Liver (tissue), 9 donors: Measurements from ENCODE around the gene FGF16. TPM values are rescaled to one million over a fixed set of nuclear protein-coding genes. Genes with fewer than 3 reads are reported as not detected.
"Not testable (repeated sequence)": the region's sequence is repeated elsewhere in the genome, so short reads cannot be mapped to it uniquely, and the experiment has no call there.

Experiments used
- DNase-seq: peaks from one replicate; pipeline ENCODE4 v3.0.0-alpha.2; 2017; ENCODE audit warnings: low spot score
- H3K27ac ChIP-seq, 2 donors: one replicate each; pipeline ENCODE4 v1.7.0; 2013; ENCODE audit warnings: inconsistent platforms in 2 of 2, low read length in 2 of 2, control low read depth in 1 of 2, low read depth in 1 of 2, mild to moderate bottlenecking in 1 of 2
- H3K27me3 ChIP-seq, 4 donors: one replicate each; pipeline versions ENCODE4 v1.6.1 to v1.7.0; 2013; ENCODE audit warnings: low read length in 3 of 4, inconsistent platforms in 1 of 4, mild to moderate bottlenecking in 1 of 4, moderate library complexity in 1 of 4; ENCODE audit not compliant: control insufficient read depth in 4 of 4, insufficient read depth in 4 of 4
- H3K36me3 ChIP-seq, 4 donors: one replicate each; pipeline versions ENCODE4 v1.6.1 to v1.7.0; 2013; ENCODE audit warnings: low read length in 3 of 4, mild to moderate bottlenecking in 3 of 4, low read depth in 1 of 4, moderate library complexity in 1 of 4; ENCODE audit not compliant: control insufficient read depth in 4 of 4, insufficient read depth in 3 of 4
- H3K4me1 ChIP-seq, 4 donors: one replicate each; pipeline versions ENCODE4 v1.6.1 to v1.7.0; 2013; ENCODE audit warnings: low read length in 3 of 4, mild to moderate bottlenecking in 3 of 4, moderate library complexity in 1 of 4; ENCODE audit not compliant: control insufficient read depth in 4 of 4, insufficient read depth in 4 of 4
- H3K4me3 ChIP-seq, 3 donors: one replicate each; pipeline versions ENCODE4 v1.6.1 to v1.7.0; 2013; ENCODE audit warnings: low read length in 3 of 3, control low read depth in 1 of 3, low read depth in 1 of 3, mild to moderate bottlenecking in 1 of 3
- H3K9ac ChIP-seq, 2 donors: one replicate each; pipeline ENCODE4 v1.7.0; 2013; ENCODE audit warnings: low read length in 2 of 2, mild to moderate bottlenecking in 2 of 2, moderate library complexity in 2 of 2, control low read depth in 1 of 2, low read depth in 1 of 2
- H3K9me3 ChIP-seq, 4 donors: one replicate each; pipeline versions ENCODE4 v1.6.1 to v1.7.0; 2013; ENCODE audit warnings: low read length in 3 of 4; ENCODE audit not compliant: control insufficient read depth in 4 of 4
- EGR1 ChIP-seq, 2 donors: IDR thresholded peaks; 2 replicates each; pipeline ENCODE4 v1.6.1; 2016 to 2018; ENCODE audit warnings: antibody characterized with exemption in 2 of 2, low read depth in 2 of 2
- FOXA1 ChIP-seq: IDR thresholded peaks from 2 replicates; pipeline ENCODE4 v1.6.1; 2016; ENCODE audit warnings: antibody characterized with exemption
- FOXA2 ChIP-seq: IDR thresholded peaks from 2 replicates; pipeline ENCODE4 v1.6.1; 2016; ENCODE audit warnings: antibody characterized with exemption
- GABPA ChIP-seq, 2 donors: IDR thresholded peaks in 1 of 2; conservative IDR thresholded peaks in 1 of 2; 2 replicates each; pipeline ENCODE4 v1.6.1; 2016; ENCODE audit warnings: antibody characterized with exemption in 2 of 2, mild to moderate bottlenecking in 1 of 2, moderate library complexity in 1 of 2
- HNF4A ChIP-seq, 2 donors: conservative IDR thresholded peaks; 2 replicates each; pipeline ENCODE4 v1.6.1; 2016; ENCODE audit warnings: antibody characterized with exemption in 2 of 2, mild to moderate bottlenecking in 2 of 2
- JUND ChIP-seq, 2 donors: IDR thresholded peaks; 2 replicates each; pipeline ENCODE4 v1.6.1; 2016; ENCODE audit warnings: antibody characterized with exemption in 2 of 2
- NR2F2 ChIP-seq: IDR thresholded peaks from 2 replicates; pipeline ENCODE4 v1.6.1; 2016; ENCODE audit warnings: antibody characterized with exemption
- RXRA ChIP-seq, 2 donors: IDR thresholded peaks; 2 replicates each; pipeline ENCODE4 v1.6.1; 2017 to 2018; ENCODE audit warnings: antibody characterized with exemption in 2 of 2, mild to moderate bottlenecking in 1 of 2
- TAF1 ChIP-seq: conservative IDR thresholded peaks from 2 replicates; pipeline ENCODE4 v1.6.1; 2016; ENCODE audit warnings: antibody characterized with exemption, mild to moderate bottlenecking
- YY1 ChIP-seq: IDR thresholded peaks from 2 replicates; pipeline ENCODE4 v1.6.1; 2016; ENCODE audit warnings: antibody characterized with exemption, mild to moderate bottlenecking
- WGBS: extraction: QIAGEN DNeasy Blood & Tissue Kit; methylation state at CpG from one replicate; pipeline ENCODE4 v1.1.7; 2013; 5-methylcytosine and 5-hydroxymethylcytosine counted together
- polyA plus RNA-seq, 2 donors: library from polyadenylated mRNA; stranded (reverse) in 1 of 2; unstranded in 1 of 2; fragments of 200-250 nt in 1 of 2; fragments of >200 nt in 1 of 2; fragmentation: Nextera tagmentation in 1 of 2; extraction: Ambion mirVana in 1 of 2; gene quantifications; one replicate each; pipeline versions ENCODE4 v1.2.1 to v1.2.3, GENCODE V29; 2013 to 2015
- total RNA-seq, 2 donors: library from RNA; depleted of rRNA; stranded (reverse); fragments of >200 nt; gene quantifications; one replicate each; pipeline ENCODE4 v1.2.3, GENCODE V29; 2014
- TF ChIP-seq, protein P1 (sequence below): IDR thresholded peaks from 2 replicates; pipeline ENCODE4 v1.6.1; 2016; ENCODE audit warnings: antibody characterized with exemption
- TF ChIP-seq, protein P2 (sequence below): IDR thresholded peaks from 2 replicates; pipeline ENCODE4 v1.6.1; 2016; ENCODE audit warnings: antibody characterized with exemption, mild to moderate bottlenecking
- TF ChIP-seq, protein P3 (sequence below): IDR thresholded peaks from 2 replicates; pipeline ENCODE4 v1.6.1; 2016; ENCODE audit warnings: antibody characterized with exemption
- donor health status: healthy.
- donor health status: healthy.
- donor health status: healthy.
- donor health status: healthy.
- donor health status: healthy.

The FGF16 gene
- total and polyA plus RNA-seq, 4 donors = not detected

DNA sequence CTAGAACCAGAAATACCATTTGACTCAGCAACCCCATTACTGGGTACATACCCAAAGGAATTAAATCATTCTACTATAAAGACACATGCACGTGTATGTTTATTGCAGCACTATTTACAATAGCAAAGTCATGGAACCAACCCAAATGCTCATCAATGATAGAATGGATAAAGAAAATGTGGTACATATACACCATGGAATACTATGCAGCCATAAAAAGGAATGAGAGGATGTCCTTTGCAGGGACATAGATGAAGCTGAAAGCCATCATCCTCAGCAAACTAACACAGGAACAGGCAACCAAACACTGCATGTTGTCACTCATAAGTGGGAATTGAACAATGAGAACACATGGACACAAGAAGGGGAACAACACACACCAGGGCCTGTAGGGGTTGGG, 53.0 kb downstream of the FGF16 start:
- WGBS = 80% methylated on average over 1 of the region's 1 CpG
- not testable (repeated sequence) for H3K27ac ChIP-seq, DNase-seq, H3K9me3 ChIP-seq, H3K36me3 ChIP-seq, H3K4me3 ChIP-seq, H3K27me3 ChIP-seq, H3K4me1 ChIP-seq, H3K9ac ChIP-seq

DNA sequence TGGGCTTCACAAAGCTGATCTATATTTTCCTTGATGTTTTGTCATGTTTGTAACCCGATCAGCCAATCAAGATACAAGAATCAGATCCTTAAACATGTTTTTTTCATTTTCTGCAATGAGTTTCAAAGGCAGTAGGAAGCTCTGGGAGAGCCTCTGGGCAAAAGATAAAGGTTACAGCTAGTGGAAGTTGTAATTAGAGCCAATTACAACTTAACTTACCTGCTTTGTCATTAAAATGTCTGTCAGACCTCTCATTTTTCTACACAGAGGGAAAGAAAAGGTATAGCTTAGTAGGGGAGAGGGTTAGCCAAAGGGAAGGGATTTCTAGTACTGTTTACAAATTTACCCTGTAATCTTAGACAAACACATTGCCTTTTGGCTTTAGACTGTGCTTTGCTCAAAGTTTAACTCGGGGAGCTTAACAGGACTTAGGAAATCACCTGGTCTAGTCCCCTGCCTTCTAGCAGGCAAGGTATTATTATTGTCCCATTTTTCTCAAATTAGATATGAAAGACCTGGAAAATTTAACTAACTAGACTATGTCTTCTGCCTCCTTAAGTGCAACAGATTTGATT, 55.8 kb downstream of the FGF16 start:
- TF ChIP-seq, protein P1, sequence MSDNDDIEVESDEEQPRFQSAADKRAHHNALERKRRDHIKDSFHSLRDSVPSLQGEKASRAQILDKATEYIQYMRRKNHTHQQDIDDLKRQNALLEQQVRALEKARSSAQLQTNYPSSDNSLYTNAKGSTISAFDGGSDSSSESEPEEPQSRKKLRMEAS = no peak
- TF ChIP-seq GABPA (IDR thresholded peaks at IDR 0.05 in 1 of 2, conservative IDR thresholded peaks at IDR 0.05 in 1 of 2) (no peak), RXRA (IDR thresholded peaks at IDR 0.05) (peak in 1 of 2 donors; percentile 4), FOXA1 (no peak), EGR1 (IDR thresholded peaks at IDR 0.05; ENCODE audit: low read depth in 2 of 2) (no peak), JUND (IDR thresholded peaks at IDR 0.05) (no peak), FOXA2 (no peak), YY1 (no peak), TAF1 (no peak), HNF4A (conservative IDR thresholded peaks at IDR 0.05) (peak; percentile 17 to 35), NR2F2 (no peak)
- TF ChIP-seq, protein P2, sequence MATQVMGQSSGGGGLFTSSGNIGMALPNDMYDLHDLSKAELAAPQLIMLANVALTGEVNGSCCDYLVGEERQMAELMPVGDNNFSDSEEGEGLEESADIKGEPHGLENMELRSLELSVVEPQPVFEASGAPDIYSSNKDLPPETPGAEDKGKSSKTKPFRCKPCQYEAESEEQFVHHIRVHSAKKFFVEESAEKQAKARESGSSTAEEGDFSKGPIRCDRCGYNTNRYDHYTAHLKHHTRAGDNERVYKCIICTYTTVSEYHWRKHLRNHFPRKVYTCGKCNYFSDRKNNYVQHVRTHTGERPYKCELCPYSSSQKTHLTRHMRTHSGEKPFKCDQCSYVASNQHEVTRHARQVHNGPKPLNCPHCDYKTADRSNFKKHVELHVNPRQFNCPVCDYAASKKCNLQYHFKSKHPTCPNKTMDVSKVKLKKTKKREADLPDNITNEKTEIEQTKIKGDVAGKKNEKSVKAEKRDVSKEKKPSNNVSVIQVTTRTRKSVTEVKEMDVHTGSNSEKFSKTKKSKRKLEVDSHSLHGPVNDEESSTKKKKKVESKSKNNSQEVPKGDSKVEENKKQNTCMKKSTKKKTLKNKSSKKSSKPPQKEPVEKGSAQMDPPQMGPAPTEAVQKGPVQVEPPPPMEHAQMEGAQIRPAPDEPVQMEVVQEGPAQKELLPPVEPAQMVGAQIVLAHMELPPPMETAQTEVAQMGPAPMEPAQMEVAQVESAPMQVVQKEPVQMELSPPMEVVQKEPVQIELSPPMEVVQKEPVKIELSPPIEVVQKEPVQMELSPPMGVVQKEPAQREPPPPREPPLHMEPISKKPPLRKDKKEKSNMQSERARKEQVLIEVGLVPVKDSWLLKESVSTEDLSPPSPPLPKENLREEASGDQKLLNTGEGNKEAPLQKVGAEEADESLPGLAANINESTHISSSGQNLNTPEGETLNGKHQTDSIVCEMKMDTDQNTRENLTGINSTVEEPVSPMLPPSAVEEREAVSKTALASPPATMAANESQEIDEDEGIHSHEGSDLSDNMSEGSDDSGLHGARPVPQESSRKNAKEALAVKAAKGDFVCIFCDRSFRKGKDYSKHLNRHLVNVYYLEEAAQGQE = no peak
- TF ChIP-seq, protein P3, sequence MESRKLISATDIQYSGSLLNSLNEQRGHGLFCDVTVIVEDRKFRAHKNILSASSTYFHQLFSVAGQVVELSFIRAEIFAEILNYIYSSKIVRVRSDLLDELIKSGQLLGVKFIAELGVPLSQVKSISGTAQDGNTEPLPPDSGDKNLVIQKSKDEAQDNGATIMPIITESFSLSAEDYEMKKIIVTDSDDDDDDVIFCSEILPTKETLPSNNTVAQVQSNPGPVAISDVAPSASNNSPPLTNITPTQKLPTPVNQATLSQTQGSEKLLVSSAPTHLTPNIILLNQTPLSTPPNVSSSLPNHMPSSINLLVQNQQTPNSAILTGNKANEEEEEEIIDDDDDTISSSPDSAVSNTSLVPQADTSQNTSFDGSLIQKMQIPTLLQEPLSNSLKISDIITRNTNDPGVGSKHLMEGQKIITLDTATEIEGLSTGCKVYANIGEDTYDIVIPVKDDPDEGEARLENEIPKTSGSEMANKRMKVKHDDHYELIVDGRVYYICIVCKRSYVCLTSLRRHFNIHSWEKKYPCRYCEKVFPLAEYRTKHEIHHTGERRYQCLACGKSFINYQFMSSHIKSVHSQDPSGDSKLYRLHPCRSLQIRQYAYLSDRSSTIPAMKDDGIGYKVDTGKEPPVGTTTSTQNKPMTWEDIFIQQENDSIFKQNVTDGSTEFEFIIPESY = no peak
- H3K4me3 ChIP-seq = no peak overlapping the region
- no peaks in the 10 kb centered on the region for H3K9me3 ChIP-seq
- H3K4me1 ChIP-seq = peaks cover 0 to 3% (median 1%) of the 10 kb centered on the region in 4 donors
- DNase-seq = no peak
- H3K36me3 ChIP-seq = peaks cover 0 to 6% (median 0%) of the 10 kb centered on the region in 4 donors
- no peaks in the 10 kb centered on the region for H3K27me3 ChIP-seq
- H3K27ac ChIP-seq = no peak overlapping the region
- 19% methylated on average over 2 of the region's 2 CpGs for WGBS
- H3K9ac ChIP-seq = no peak overlapping the region

DNA sequence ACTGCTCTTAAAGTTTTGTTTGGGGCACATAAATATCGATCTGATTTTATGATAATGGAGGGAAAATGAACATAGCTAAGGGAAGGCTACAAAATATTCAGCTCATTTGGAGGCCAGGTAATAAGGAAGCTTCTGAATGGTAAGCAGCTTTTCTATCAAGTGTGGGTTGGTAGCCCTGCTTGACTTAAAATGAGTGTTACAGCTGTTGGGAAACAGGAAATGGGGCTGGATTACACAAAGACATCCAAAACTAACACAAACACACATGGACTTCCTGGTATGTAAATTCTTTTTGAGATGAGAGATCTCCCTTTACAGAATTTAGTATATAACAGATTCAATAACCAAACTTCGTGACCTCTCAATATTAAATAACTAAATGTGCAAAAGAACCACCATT, 58.0 kb downstream of the FGF16 start:
- no peak for TF ChIP-seq TAF1
- TF ChIP-seq, protein P1 = no peak
- Histone ChIP-seq H3K4me1 (peaks cover 0 to 3% (median 1%) of the 10 kb centered on the region in 4 donors), H3K9me3 (peaks cover 0 to 4% (median under 1%) of the 10 kb centered on the region in 4 donors), H3K9ac (no peak overlapping the region), H3K36me3 (peaks cover 2 to 12% (median 5%) of the 10 kb centered on the region in 4 donors), H3K4me3 (no peak overlapping the region), H3K27me3 (no peaks in the 10 kb centered on the region), H3K27ac (no peak overlapping the region)
- no peak for DNase-seq
- WGBS = 85% methylated on average over 2 of the region's 2 CpGs
